Measurements from ENCODE around the gene PIK3CD.

DNA sequence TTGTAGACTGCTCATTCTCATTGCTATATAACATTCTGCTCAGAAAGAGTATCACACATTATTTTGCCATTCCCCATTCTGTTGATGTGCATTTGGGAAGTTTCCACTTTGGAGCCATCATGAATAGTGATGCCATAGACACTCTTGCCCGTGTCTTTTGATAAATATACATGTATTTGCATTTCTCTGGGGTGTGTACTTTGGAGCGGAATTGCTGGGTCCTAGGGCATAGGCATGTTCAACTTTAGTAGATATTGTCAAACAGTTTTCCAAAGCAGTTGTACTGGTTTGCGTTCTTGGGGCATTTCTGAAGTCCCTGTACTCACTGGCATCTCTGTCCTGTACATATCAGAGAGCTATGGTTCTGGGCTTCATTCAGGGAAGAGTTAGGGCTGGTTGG is 52.1 kb downstream of the PIK3CD start:
- TF ChIP-seq, protein P1, sequence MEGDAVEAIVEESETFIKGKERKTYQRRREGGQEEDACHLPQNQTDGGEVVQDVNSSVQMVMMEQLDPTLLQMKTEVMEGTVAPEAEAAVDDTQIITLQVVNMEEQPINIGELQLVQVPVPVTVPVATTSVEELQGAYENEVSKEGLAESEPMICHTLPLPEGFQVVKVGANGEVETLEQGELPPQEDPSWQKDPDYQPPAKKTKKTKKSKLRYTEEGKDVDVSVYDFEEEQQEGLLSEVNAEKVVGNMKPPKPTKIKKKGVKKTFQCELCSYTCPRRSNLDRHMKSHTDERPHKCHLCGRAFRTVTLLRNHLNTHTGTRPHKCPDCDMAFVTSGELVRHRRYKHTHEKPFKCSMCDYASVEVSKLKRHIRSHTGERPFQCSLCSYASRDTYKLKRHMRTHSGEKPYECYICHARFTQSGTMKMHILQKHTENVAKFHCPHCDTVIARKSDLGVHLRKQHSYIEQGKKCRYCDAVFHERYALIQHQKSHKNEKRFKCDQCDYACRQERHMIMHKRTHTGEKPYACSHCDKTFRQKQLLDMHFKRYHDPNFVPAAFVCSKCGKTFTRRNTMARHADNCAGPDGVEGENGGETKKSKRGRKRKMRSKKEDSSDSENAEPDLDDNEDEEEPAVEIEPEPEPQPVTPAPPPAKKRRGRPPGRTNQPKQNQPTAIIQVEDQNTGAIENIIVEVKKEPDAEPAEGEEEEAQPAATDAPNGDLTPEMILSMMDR (IDR thresholded peaks at IDR 0.05) = no peak
- TF ChIP-seq POLR2A (IDR thresholded peaks at IDR 0.05) = no peak
